ENCODE data around the gene EHD3.

The EHD3 gene

DNA sequence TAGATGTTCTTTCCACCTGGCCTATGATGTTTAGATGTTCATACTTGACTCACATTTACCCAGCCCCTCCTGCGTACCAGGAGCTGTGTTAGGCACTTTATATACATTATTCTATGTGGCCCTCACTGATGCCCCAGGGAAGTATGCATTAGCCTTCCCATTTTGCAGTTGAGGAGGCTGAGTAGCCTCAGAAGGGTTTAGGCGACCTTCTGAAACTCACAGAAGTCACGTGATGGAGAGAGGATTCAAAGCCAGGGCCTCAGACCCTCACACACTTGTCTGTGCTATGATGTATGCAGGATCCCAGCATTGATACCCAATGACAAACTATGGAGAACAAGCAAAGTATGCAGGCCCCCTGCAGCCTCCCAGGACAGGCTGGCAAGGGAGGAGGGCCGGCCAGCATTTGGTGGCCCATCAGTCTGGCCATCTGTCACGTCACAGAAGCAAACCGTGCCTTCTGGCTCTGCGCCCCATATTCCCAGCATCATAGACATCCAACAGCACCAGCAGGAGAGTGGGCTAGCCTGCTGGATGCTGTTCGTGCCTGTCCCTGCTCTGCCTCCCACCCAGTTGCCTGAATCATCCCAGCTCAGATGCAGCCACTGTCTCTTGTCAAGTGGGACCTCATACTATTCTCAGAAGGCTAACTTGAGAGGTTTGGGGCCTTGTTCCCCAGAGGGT lies 33.6 kb downstream of the EHD3 start:
- Mint-ChIP-seq H3K4me3 (no peak overlapping the region), H3K27me3 (ENCODE audit: low read depth, poor library complexity) (peaks cover 4% of the 10 kb centered on the region), H3K27ac (no peak overlapping the region), H3K36me3 (ENCODE audit: low read depth) (peaks cover 15% of the 10 kb centered on the region), H3K9me3 (no peaks in the 10 kb centered on the region), H3K4me1 (peaks cover 9% of the 10 kb centered on the region)
- DNase-seq: no peak
- no peak for TF ChIP-seq CTCF (IDR thresholded peaks at IDR 0.05)

GRCh38 chr2:31268344-31268743 lies 34.4 kb downstream of the EHD3 start:
- Mint-ChIP-seq H3K9me3 (no peaks in the 10 kb centered on the region), H3K27ac (no peak overlapping the region), H3K36me3 (ENCODE audit: low read depth) (peaks cover 15% of the 10 kb centered on the region), H3K4me3 (no peak overlapping the region), H3K27me3 (ENCODE audit: low read depth, poor library complexity) (peaks cover 4% of the 10 kb centered on the region), H3K4me1 (peaks cover 9% of the 10 kb centered on the region)
- no peak for DNase-seq
- no peak for TF ChIP-seq CTCF (IDR thresholded peaks at IDR 0.05)

DNA sequence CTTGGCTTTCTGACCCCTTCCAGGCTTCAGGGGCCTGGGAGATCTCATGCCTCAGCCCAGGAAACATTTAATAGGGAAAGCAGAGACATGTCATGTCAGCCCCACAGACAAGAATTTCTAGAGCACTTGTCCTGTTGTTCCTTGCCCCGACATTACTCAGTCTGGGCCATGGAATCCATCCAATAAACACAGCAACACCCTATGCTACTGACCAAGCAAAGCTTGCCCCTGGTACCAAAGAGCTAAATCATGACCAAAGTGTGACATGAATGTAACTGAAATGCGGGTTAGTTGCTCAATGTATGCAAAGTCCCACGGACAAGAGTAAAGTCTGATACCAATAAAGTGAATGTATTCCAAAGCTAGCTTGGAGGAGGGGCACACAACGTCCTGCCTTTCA lies 35.1 kb downstream of the EHD3 start:
- H3K27me3 Mint-ChIP-seq (ENCODE audit: low read depth, poor library complexity): peaks cover 4% of the 10 kb centered on the region
- peaks cover 15% of the 10 kb centered on the region for H3K36me3 Mint-ChIP-seq (ENCODE audit: low read depth)
- no peak for DNase-seq
- H3K27ac Mint-ChIP-seq: no peak overlapping the region
- H3K9me3 Mint-ChIP-seq: no peaks in the 10 kb centered on the region
- H3K4me1 Mint-ChIP-seq: peaks cover 9% of the 10 kb centered on the region
- H3K4me3 Mint-ChIP-seq: no peak overlapping the region
- no peak for TF ChIP-seq CTCF (IDR thresholded peaks at IDR 0.05)

DNA sequence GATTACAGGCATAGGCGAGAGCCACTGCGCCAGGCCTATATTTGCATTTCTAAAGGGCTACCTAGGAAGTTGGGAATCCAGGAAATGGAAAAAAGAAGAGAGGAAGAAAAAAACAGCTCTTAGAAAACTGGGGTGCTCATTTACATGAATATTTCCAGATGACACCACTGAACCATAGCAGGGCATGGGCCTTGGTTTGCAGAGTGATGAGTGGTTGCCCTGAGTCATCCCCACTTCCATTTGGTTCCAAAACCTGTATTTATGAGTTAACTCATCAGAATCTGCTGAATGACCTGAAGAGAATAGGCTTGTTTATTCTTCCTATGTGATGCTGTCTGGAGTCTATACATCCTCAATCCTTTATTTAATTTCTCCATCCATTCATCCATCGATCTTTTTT lies 36.2 kb downstream of the EHD3 start:
- Mint-ChIP-seq H3K36me3 (ENCODE audit: low read depth) (peaks cover 15% of the 10 kb centered on the region), H3K9me3 (no peaks in the 10 kb centered on the region), H3K27ac (no peak overlapping the region), H3K4me3 (no peak overlapping the region), H3K27me3 (ENCODE audit: low read depth, poor library complexity) (peaks cover 7% of the 10 kb centered on the region), H3K4me1 (peaks cover 9% of the 10 kb centered on the region)
- no peak for DNase-seq
- TF ChIP-seq CTCF (IDR thresholded peaks at IDR 0.05): no peak

- Mint-ChIP-seq H3K27ac (no peak overlapping the region), H3K4me1 (peaks cover 9% of the 10 kb centered on the region)
These were observed 36.9 kb downstream of the EHD3 start for GRCh38 chr2:31270822-31271231.

More at GRCh38 chr2:31270822-31271231, 36.9 kb downstream of the EHD3 start:
- H3K36me3 Mint-ChIP-seq (ENCODE audit: low read depth): peaks cover 15% of the 10 kb centered on the region
- TF ChIP-seq CTCF (IDR thresholded peaks at IDR 0.05): no peak
- no peak for DNase-seq
- H3K9me3 Mint-ChIP-seq: no peaks in the 10 kb centered on the region
- H3K4me3 Mint-ChIP-seq: no peak overlapping the region
- H3K27me3 Mint-ChIP-seq (ENCODE audit: low read depth, poor library complexity): peaks cover 12% of the 10 kb centered on the region

Measured in nephron progenitor cell (in vitro differentiated cells).